ENCODE results near the gene ZNF19.

DNA sequence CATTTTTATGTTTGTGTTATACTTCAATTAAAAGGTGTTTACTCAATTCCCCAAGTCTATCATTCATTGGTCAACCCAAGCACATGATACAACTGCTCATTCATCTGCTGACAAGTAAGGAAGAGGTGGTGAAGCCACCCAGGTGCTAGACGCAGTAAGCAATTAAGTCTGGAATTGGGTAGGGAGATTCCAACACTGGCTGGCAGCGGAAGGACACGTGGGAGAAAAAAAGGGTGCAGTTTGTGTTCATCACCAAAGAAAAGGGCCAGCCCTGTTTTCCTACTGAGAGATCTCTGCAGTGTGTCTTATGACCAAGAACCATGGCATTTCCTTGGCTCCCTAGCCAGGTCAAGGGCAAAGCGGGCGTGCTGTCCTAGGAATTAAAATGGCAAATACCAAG is 15.2 kb downstream of the ZNF19 start:
- TF ChIP-seq, protein P1, sequence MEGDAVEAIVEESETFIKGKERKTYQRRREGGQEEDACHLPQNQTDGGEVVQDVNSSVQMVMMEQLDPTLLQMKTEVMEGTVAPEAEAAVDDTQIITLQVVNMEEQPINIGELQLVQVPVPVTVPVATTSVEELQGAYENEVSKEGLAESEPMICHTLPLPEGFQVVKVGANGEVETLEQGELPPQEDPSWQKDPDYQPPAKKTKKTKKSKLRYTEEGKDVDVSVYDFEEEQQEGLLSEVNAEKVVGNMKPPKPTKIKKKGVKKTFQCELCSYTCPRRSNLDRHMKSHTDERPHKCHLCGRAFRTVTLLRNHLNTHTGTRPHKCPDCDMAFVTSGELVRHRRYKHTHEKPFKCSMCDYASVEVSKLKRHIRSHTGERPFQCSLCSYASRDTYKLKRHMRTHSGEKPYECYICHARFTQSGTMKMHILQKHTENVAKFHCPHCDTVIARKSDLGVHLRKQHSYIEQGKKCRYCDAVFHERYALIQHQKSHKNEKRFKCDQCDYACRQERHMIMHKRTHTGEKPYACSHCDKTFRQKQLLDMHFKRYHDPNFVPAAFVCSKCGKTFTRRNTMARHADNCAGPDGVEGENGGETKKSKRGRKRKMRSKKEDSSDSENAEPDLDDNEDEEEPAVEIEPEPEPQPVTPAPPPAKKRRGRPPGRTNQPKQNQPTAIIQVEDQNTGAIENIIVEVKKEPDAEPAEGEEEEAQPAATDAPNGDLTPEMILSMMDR (IDR thresholded peaks at IDR 0.05; ENCODE audit: poor library complexity): no peak
- TF ChIP-seq EZH2 (IDR thresholded peaks at IDR 0.05; ENCODE audit: borderline replicate concordance) (no peak), EZH2phosphoT487 (IDR thresholded peaks at IDR 0.05; ENCODE audit: low read depth, severe bottlenecking, unreplicated experiment) (no peak)

Measured in hepatocyte (in vitro differentiated cells).